ENCODE data around the gene TAPBP. TPM values are rescaled to one million over a fixed set of nuclear protein-coding genes. Genes with fewer than 3 reads are reported as not detected.

Gene TAPBP
- total and polyA plus RNA-seq, 2 donors from 2014 or later: 53.5 to 217 TPM

GRCh38 chr6:33305052-33305451 is 8.8 kb downstream of the TAPBP start:
- no peak overlapping the region for H3K4me3 ChIP-seq (ENCODE audit: low read length in 3 of 3)
- DNase-seq (no peak), FAIRE-seq (no peak)
- TF ChIP-seq CTCF (IDR thresholded peaks at IDR 0.05; ENCODE audit: borderline replicate concordance, extremely low read depth, insufficient read depth): no peak
- peaks cover 0 to 3% (median 0%) of the 10 kb centered on the region in 3 donors for H3K4me1 ChIP-seq (ENCODE audit: control insufficient read depth in 2 of 3, insufficient read depth in 2 of 3, low read depth in 1 of 3, low read length in 3 of 3)
- H3K27me3 ChIP-seq (ENCODE audit: control insufficient read depth, insufficient read depth, low read length): no peaks in the 10 kb centered on the region
- H3K36me3 ChIP-seq (ENCODE audit: control insufficient read depth in 2 of 3, insufficient read depth in 3 of 3, low read length in 3 of 3): peaks cover 4 to 19% (median 15%) of the 10 kb centered on the region in 3 donors
- H3K9ac ChIP-seq (ENCODE audit: low read length in 3 of 3): no peak overlapping the region
- intact Hi-C loops (cut with DNase I): no loop called here
- H3K27ac ChIP-seq (ENCODE audit: low read depth in 2 of 2, low read length in 2 of 2): no peak overlapping the region
- no peaks in the 10 kb centered on the region for H3K9me3 ChIP-seq (ENCODE audit: control insufficient read depth in 2 of 3, insufficient read depth in 1 of 3, low read length in 3 of 3)

- no peak for TF ChIP-seq CTCF (IDR thresholded peaks at IDR 0.05; ENCODE audit: borderline replicate concordance, extremely low read depth, insufficient read depth)
- intact Hi-C loops (cut with DNase I): no loop called here
- peaks cover 4 to 19% (median 15%) of the 10 kb centered on the region in 3 donors for H3K36me3 ChIP-seq (ENCODE audit: control insufficient read depth in 2 of 3, insufficient read depth in 3 of 3, low read length in 3 of 3)
- FAIRE-seq (no peak), DNase-seq (peak in 1 of 5 donors; percentile 59)
- H3K9ac ChIP-seq (ENCODE audit: low read length in 3 of 3): no peak overlapping the region
- H3K27me3 ChIP-seq (ENCODE audit: control insufficient read depth, insufficient read depth, low read length): no peaks in the 10 kb centered on the region
- H3K4me1 ChIP-seq (ENCODE audit: control insufficient read depth in 2 of 3, insufficient read depth in 2 of 3, low read depth in 1 of 3, low read length in 3 of 3): peaks cover 0 to 3% (median 0%) of the 10 kb centered on the region in 3 donors
- H3K9me3 ChIP-seq (ENCODE audit: control insufficient read depth in 2 of 3, insufficient read depth in 1 of 3, low read length in 3 of 3): no peaks in the 10 kb centered on the region
- H3K27ac ChIP-seq (ENCODE audit: low read depth in 2 of 2, low read length in 2 of 2): no peak overlapping the region
- no peak overlapping the region for H3K4me3 ChIP-seq (ENCODE audit: low read length in 3 of 3)
Observed at GRCh38 chr6:33304216-33304615, 9.7 kb downstream of the TAPBP start.

- no peak overlapping the region for H3K9ac ChIP-seq (ENCODE audit: low read length in 3 of 3)
- H3K36me3 ChIP-seq (ENCODE audit: control insufficient read depth in 2 of 3, insufficient read depth in 3 of 3, low read length in 3 of 3): peaks cover 4 to 19% (median 15%) of the 10 kb centered on the region in 3 donors
- no peak for FAIRE-seq
- DNase-seq: peak in 1 of 5 donors; percentile 4
- H3K27ac ChIP-seq (ENCODE audit: low read depth in 2 of 2, low read length in 2 of 2): no peak overlapping the region
- peaks cover 0 to 11% (median 0%) of the 10 kb centered on the region in 3 donors for H3K4me1 ChIP-seq (ENCODE audit: control insufficient read depth in 2 of 3, insufficient read depth in 2 of 3, low read depth in 1 of 3, low read length in 3 of 3)
- H3K4me3 ChIP-seq (ENCODE audit: low read length in 3 of 3): no peak overlapping the region
- no peaks in the 10 kb centered on the region for H3K9me3 ChIP-seq (ENCODE audit: control insufficient read depth in 2 of 3, insufficient read depth in 1 of 3, low read length in 3 of 3)
- no peak for TF ChIP-seq CTCF (IDR thresholded peaks at IDR 0.05; ENCODE audit: borderline replicate concordance, extremely low read depth, insufficient read depth)
- intact Hi-C loops (cut with DNase I): no loop called here
- H3K27me3 ChIP-seq (ENCODE audit: control insufficient read depth, insufficient read depth, low read length): no peaks in the 10 kb centered on the region
Observed at GRCh38 chr6:33301877-33302276, 12.0 kb downstream of the TAPBP start.
